HepG2 (cell line): Measurements from ENCODE around the gene ARPC1B. TPM values are rescaled to one million over a fixed set of nuclear protein-coding genes. Genes with fewer than 3 reads are reported as not detected.
A peak's percentile ranks its signal among the peaks of the same experiment; 100 is the strongest.

Source experiments
- BHLHE40 ChIP-seq: IDR thresholded peaks from 2 replicates; pipeline ENCODE4 v1.6.1; 2011; ENCODE audit warnings: low read length, improper control_type of control experiment
- CCDC6 ChIP-seq: sonication (generic); formaldehyde crosslinking; IDR thresholded peaks from 2 replicates; pipeline ENCODE4 v1.8.1; 2022; ENCODE audit warnings: mild to moderate bottlenecking, missing genetic modification reagents, moderate library complexity
- DMAP1 ChIP-seq: IDR thresholded peaks from 2 replicates; pipeline ENCODE4 v1.6.1; 2016
- JDP2 ChIP-seq: sonication (generic); formaldehyde crosslinking; IDR thresholded peaks from 2 replicates; pipeline ENCODE4 v1.8.1; 2022; ENCODE audit warnings: missing genetic modification reagents, borderline replicate concordance
- ZNF142 ChIP-seq: sonication (generic); formaldehyde crosslinking; IDR thresholded peaks from 2 replicates; pipeline ENCODE4 v1.4.0; 2020; ENCODE audit warnings: missing genetic modification reagents
- ZNF367 ChIP-seq: sonication (generic); formaldehyde crosslinking; IDR thresholded peaks from 2 replicates; pipeline ENCODE4 v1.4.0; 2020; ENCODE audit warnings: missing genetic modification reagents, borderline replicate concordance
- ZNF496 ChIP-seq: sonication (generic); formaldehyde crosslinking; IDR thresholded peaks from 2 replicates; pipeline ENCODE4 v1.8.1; 2023; ENCODE audit warnings: mild to moderate bottlenecking, moderate library complexity, missing genetic modification reagents; ENCODE audit not compliant: insufficient replicate concordance
- ZNF510 ChIP-seq: sonication (generic); formaldehyde crosslinking; IDR thresholded peaks from 2 replicates; pipeline ENCODE4 v1.4.0; 2020; ENCODE audit warnings: low read depth, mild to moderate bottlenecking, missing genetic modification reagents
- ZNF746 ChIP-seq: sonication (generic); formaldehyde crosslinking; IDR thresholded peaks from 2 replicates; pipeline ENCODE4 v1.8.0; 2022; ENCODE audit warnings: mild to moderate bottlenecking, missing genetic modification reagents
- ZSCAN25 ChIP-seq: sonication (generic); formaldehyde crosslinking; IDR thresholded peaks from 2 replicates; pipeline ENCODE4 v1.8.0; 2022; ENCODE audit warnings: mild to moderate bottlenecking, missing genetic modification reagents
- polyA plus RNA-seq, 8 experiments: library from polyadenylated mRNA; depleted of rRNA in 3 of 8; stranded (reverse) in 7 of 8; unstranded in 1 of 8; fragments of >200 nt; fragmentation: Illumina TruSeq in 4 of 8; extraction: Trizol in 4 of 8; gene quantifications; 2 replicates each; pipeline versions ENCODE4 v1.2.1 to v1.2.3, GENCODE V29; 2011 to 2016; ENCODE audit warnings: low read depth in 4 of 8, missing spikeins in 1 of 8, mixed read lengths in 1 of 8; ENCODE audit not compliant: insufficient read depth in 1 of 8
- total RNA-seq, 5 experiments: library from RNA; depleted of rRNA; stranded (reverse); fragments of >200 nt; fragmentation: Illumina TruSeq; extraction: Trizol; gene quantifications; 2 replicates each; pipeline ENCODE4 v1.2.3, GENCODE V29; 2016; ENCODE audit warnings: low read depth in 1 of 5
- TF ChIP-seq, protein P1 (sequence below): sonication (generic); formaldehyde crosslinking; conservative IDR thresholded peaks from 2 replicates; pipeline ENCODE4 v1.4.0; 2020; ENCODE audit warnings: mild to moderate bottlenecking, missing genetic modification reagents, moderate library complexity

Gene ARPC1B
- total and polyA plus RNA-seq, 2 of the 13 experiments (the other 11 are each of a cell fraction or from before 2014, with no cell fraction given): 72.9 to 89.1 TPM

DNA sequence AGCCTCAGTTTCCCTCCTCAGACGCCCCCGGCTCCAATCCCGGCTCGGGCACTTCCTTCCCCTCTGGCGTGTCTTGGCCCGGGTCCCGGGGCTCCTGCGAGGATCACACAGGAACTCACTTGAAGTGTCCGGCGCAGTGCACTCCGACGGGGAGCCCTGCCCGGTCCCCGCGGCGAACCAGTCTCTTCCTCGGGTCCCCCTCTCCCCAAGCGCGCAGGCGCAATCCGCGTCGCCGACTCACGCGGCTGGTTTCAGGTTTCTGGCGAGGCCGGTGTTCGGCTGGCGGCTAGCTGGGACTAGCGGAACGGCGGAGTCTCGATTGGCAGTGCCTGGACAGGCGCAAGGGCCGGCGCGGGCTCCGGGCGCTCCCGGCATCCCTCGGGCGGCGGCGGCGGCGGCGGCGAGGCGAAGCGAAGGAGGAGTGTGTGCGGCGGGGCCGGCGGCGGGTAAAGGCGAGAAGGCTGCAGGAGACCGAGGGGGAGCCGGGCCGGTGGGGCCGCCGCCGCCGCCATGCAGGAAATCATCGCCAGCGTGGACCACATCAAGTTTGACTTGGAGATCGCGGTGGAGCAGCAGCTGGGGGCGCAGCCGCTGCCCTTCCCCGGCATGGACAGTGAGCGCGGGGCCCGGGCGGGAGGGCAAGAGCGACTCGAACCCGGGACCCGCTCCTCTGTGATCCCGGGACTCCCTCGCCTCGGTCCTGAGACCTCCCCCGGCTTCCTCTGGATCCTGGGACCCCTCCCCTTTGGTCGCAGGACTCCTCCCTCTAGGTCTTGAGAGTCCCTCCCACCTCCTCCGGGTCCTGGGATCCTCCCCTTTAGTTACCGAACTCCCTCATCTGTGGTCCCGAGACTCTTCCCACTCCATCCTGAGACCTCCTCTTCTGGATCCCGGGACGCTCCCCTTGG, 64.3 kb downstream of the ARPC1B start, which contains the start of the genes CPSF4 and PTCD1 (continued):
- TF ChIP-seq ZNF746: 0 out of 2 replicates have a peak, but pooled peaks have one; percentile 48
- no peak for TF ChIP-seq ZNF510 (CRISPR knock-in tag)
- peak; percentile 70; the same call in 1 of the 2 replicates for TF ChIP-seq DMAP1
- TF ChIP-seq, protein P1, sequence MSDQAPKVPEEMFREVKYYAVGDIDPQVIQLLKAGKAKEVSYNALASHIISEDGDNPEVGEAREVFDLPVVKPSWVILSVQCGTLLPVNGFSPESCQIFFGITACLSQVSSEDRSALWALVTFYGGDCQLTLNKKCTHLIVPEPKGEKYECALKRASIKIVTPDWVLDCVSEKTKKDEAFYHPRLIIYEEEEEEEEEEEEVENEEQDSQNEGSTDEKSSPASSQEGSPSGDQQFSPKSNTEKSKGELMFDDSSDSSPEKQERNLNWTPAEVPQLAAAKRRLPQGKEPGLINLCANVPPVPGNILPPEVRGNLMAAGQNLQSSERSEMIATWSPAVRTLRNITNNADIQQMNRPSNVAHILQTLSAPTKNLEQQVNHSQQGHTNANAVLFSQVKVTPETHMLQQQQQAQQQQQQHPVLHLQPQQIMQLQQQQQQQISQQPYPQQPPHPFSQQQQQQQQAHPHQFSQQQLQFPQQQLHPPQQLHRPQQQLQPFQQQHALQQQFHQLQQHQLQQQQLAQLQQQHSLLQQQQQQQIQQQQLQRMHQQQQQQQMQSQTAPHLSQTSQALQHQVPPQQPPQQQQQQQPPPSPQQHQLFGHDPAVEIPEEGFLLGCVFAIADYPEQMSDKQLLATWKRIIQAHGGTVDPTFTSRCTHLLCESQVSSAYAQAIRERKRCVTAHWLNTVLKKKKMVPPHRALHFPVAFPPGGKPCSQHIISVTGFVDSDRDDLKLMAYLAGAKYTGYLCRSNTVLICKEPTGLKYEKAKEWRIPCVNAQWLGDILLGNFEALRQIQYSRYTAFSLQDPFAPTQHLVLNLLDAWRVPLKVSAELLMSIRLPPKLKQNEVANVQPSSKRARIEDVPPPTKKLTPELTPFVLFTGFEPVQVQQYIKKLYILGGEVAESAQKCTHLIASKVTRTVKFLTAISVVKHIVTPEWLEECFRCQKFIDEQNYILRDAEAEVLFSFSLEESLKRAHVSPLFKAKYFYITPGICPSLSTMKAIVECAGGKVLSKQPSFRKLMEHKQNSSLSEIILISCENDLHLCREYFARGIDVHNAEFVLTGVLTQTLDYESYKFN: peak; percentile 71
- peak; percentile 81; the same call in 1 of the 2 replicates for TF ChIP-seq ZNF142
- peak; percentile 36; the same call in 1 of the 2 replicates for TF ChIP-seq ZSCAN25 (CRISPR knock-in tag)
- TF ChIP-seq CCDC6 (CRISPR knock-in tag): peak; percentile 96
- no peak for TF ChIP-seq JDP2 (CRISPR knock-in tag)
- no peak for TF ChIP-seq ZNF496 (CRISPR knock-in tag)
- peak; percentile 78; the same call in 1 of the 2 replicates for TF ChIP-seq BHLHE40
- no peak for TF ChIP-seq ZNF367 (CRISPR knock-in tag)
